CD4-positive, alpha-beta T cell treated with Interleukin-10 for 1 hour (primary cell): ENCODE results near the gene LMNTD2.

ENCODE experiments used
- DNase-seq: peaks from one replicate; pipeline ENCODE4 v3.0.0-alpha.2; 2020

The LMNTD2 gene

GRCh38 chr11:508956-509355, 51.6 kb downstream of the LMNTD2 start:
- DNase-seq: no peak

- DNase-seq: no peak
Measured at GRCh38 chr11:507727-508515, 52.6 kb downstream of the LMNTD2 start.

- peak; percentile 98 for DNase-seq
Measured at GRCh38 chr11:506995-507726, 53.4 kb downstream of the LMNTD2 start, which contains the start of gene RNH1. Gene RNH1, minus strand, starts transcription at chr11:507242. Its CDS starts 5,080 bp downstream, at chr11:502162.

GRCh38 chr11:506238-506994, 54.1 kb downstream of the LMNTD2 start:
- DNase-seq: peak; percentile 96

GRCh38 chr11:504994-505344, 55.6 kb downstream of the LMNTD2 start:
- no peak for DNase-seq
